Activated naive CD4-positive, alpha-beta T cell treated with anti-CD3 and anti-CD28 coated beads, Interleukin-2, amount 50 U/mL, for 24 hours (primary cell): ENCODE data around the gene CRYL1.

ENCODE experiments used
- H3K27ac Mint-ChIP-seq: one replicate; pipeline ENCODE4 v1.8.0; 2021; ENCODE audit warnings: mild to moderate bottlenecking, mixed read lengths
- H3K27me3 Mint-ChIP-seq: one replicate; pipeline ENCODE4 v1.8.0; 2021; ENCODE audit warnings: mixed read lengths
- H3K36me3 Mint-ChIP-seq: one replicate; pipeline ENCODE4 v1.8.0; 2021; ENCODE audit warnings: mixed read lengths
- H3K4me1 Mint-ChIP-seq: one replicate; pipeline ENCODE4 v1.8.0; 2021; ENCODE audit warnings: mixed read lengths
- H3K4me3 Mint-ChIP-seq: one replicate; pipeline ENCODE4 v1.8.0; 2021; ENCODE audit warnings: mild to moderate bottlenecking, mixed read lengths
- H3K9me3 Mint-ChIP-seq: one replicate; pipeline ENCODE4 v1.8.0; 2021; ENCODE audit warnings: mixed read lengths

Gene CRYL1

GRCh38 chr13:20525601-20526544 lies at the start of gene CRYL1:
CRYL1 (minus strand) TSS chr13:20525857; CDS start chr13:20525794, 63 bp downstream.
- no peaks in the 10 kb centered on the region for H3K9me3 Mint-ChIP-seq
- peaks cover 33% of the 10 kb centered on the region for H3K4me1 Mint-ChIP-seq
- peak within 1 kb of the TSS; percentile 82 for H3K27ac Mint-ChIP-seq
- peak within 1 kb of the TSS; percentile 89 for H3K4me3 Mint-ChIP-seq
- H3K36me3 Mint-ChIP-seq: no peaks in the 10 kb centered on the region
- no peaks in the 10 kb centered on the region for H3K27me3 Mint-ChIP-seq

- no peaks in the 10 kb centered on the region for H3K27me3 Mint-ChIP-seq
- peaks cover 9% of the 10 kb centered on the region for H3K4me1 Mint-ChIP-seq
- H3K4me3 Mint-ChIP-seq: no peak overlapping the region
- peaks cover 31% of the 10 kb centered on the region for H3K36me3 Mint-ChIP-seq
- no peak overlapping the region for H3K27ac Mint-ChIP-seq
- peaks cover 6% of the 10 kb centered on the region for H3K9me3 Mint-ChIP-seq
Observed at GRCh38 chr13:20573636-20574035, 48.0 kb upstream of the CRYL1 start.

GRCh38 chr13:20573186-20573585 lies 47.5 kb upstream of the CRYL1 start:
- Mint-ChIP-seq H3K4me1 (peaks cover 11% of the 10 kb centered on the region), H3K4me3 (no peak overlapping the region), H3K9me3 (peaks cover 6% of the 10 kb centered on the region), H3K27ac (no peak overlapping the region), H3K27me3 (no peaks in the 10 kb centered on the region), H3K36me3 (peaks cover 29% of the 10 kb centered on the region)

- Mint-ChIP-seq H3K27me3 (no peaks in the 10 kb centered on the region), H3K9me3 (no peaks in the 10 kb centered on the region), H3K4me1 (peaks cover 20% of the 10 kb centered on the region), H3K27ac (no peak overlapping the region), H3K36me3 (peaks cover 23% of the 10 kb centered on the region), H3K4me3 (no peak overlapping the region)
Observed at GRCh38 chr13:20571676-20572075, 46.0 kb upstream of the CRYL1 start.

- Mint-ChIP-seq H3K4me1 (peaks cover 25% of the 10 kb centered on the region), H3K9me3 (no peaks in the 10 kb centered on the region), H3K36me3 (peaks cover 11% of the 10 kb centered on the region), H3K27me3 (no peaks in the 10 kb centered on the region), H3K27ac (no peak overlapping the region), H3K4me3 (no peak overlapping the region)
Observed at GRCh38 chr13:20570517-20570916, 44.9 kb upstream of the CRYL1 start.

GRCh38 chr13:20567881-20568528 lies 42.3 kb upstream of the CRYL1 start:
- peak overlapping the region; percentile 85 for H3K27ac Mint-ChIP-seq
- peaks cover 8% of the 10 kb centered on the region for H3K36me3 Mint-ChIP-seq
- H3K9me3 Mint-ChIP-seq: peaks cover 10% of the 10 kb centered on the region
- H3K27me3 Mint-ChIP-seq: no peaks in the 10 kb centered on the region
- peaks cover 33% of the 10 kb centered on the region for H3K4me1 Mint-ChIP-seq
- peak overlapping the region; percentile 88 for H3K4me3 Mint-ChIP-seq

GRCh38 chr13:20566898-20567874 lies 41.5 kb upstream of the CRYL1 start, which contains the start of gene IFT88:
IFT88 (plus strand) TSS chr13:20567157; CDS start chr13:20574386, 7,229 bp downstream.
- peak within 1 kb of the TSS; percentile 87 for H3K27ac Mint-ChIP-seq
- peaks cover 7% of the 10 kb centered on the region for H3K36me3 Mint-ChIP-seq
- no peaks in the 10 kb centered on the region for H3K27me3 Mint-ChIP-seq
- peaks cover 29% of the 10 kb centered on the region for H3K4me1 Mint-ChIP-seq
- H3K4me3 Mint-ChIP-seq: peak within 1 kb of the TSS; percentile 88
- peaks cover 10% of the 10 kb centered on the region for H3K9me3 Mint-ChIP-seq

GRCh38 chr13:20566468-20566897 lies 40.8 kb upstream of the CRYL1 start:
- H3K4me3 Mint-ChIP-seq: peak overlapping the region; percentile 88
- H3K36me3 Mint-ChIP-seq: peaks cover 7% of the 10 kb centered on the region
- peaks cover 25% of the 10 kb centered on the region for H3K4me1 Mint-ChIP-seq
- no peaks in the 10 kb centered on the region for H3K27me3 Mint-ChIP-seq
- H3K27ac Mint-ChIP-seq: peak overlapping the region; percentile 87
- peaks cover 10% of the 10 kb centered on the region for H3K9me3 Mint-ChIP-seq

- Mint-ChIP-seq H3K4me3 (peak overlapping the region; percentile 26), H3K9me3 (peaks cover 10% of the 10 kb centered on the region), H3K27me3 (no peaks in the 10 kb centered on the region), H3K4me1 (peaks cover 25% of the 10 kb centered on the region), H3K27ac (peak overlapping the region; percentile 27), H3K36me3 (peaks cover 6% of the 10 kb centered on the region)
Observed at GRCh38 chr13:20565115-20565736, 39.6 kb upstream of the CRYL1 start.

GRCh38 chr13:20561741-20562140 lies 36.1 kb upstream of the CRYL1 start:
- peaks cover 10% of the 10 kb centered on the region for H3K9me3 Mint-ChIP-seq
- H3K27ac Mint-ChIP-seq: no peak overlapping the region
- H3K4me1 Mint-ChIP-seq: peaks cover 14% of the 10 kb centered on the region
- H3K4me3 Mint-ChIP-seq: no peak overlapping the region
- H3K27me3 Mint-ChIP-seq: no peaks in the 10 kb centered on the region
- H3K36me3 Mint-ChIP-seq: peaks cover 6% of the 10 kb centered on the region

- no peaks in the 10 kb centered on the region for H3K27me3 Mint-ChIP-seq
- H3K27ac Mint-ChIP-seq: no peak overlapping the region
- peaks cover 4% of the 10 kb centered on the region for H3K9me3 Mint-ChIP-seq
- H3K36me3 Mint-ChIP-seq: peaks cover 3% of the 10 kb centered on the region
- no peak overlapping the region for H3K4me3 Mint-ChIP-seq
- H3K4me1 Mint-ChIP-seq: peaks cover 3% of the 10 kb centered on the region
Observed at GRCh38 chr13:20559659-20560356, 34.2 kb upstream of the CRYL1 start.

- H3K4me3 Mint-ChIP-seq: no peak overlapping the region
- no peaks in the 10 kb centered on the region for H3K27me3 Mint-ChIP-seq
- no peaks in the 10 kb centered on the region for H3K9me3 Mint-ChIP-seq
- no peaks in the 10 kb centered on the region for H3K36me3 Mint-ChIP-seq
- no peaks in the 10 kb centered on the region for H3K4me1 Mint-ChIP-seq
- H3K27ac Mint-ChIP-seq: no peak overlapping the region
Observed at GRCh38 chr13:20558982-20559381, 33.3 kb upstream of the CRYL1 start.

GRCh38 chr13:20553311-20553710 lies 27.7 kb upstream of the CRYL1 start:
- no peak overlapping the region for H3K27ac Mint-ChIP-seq
- H3K4me1 Mint-ChIP-seq: no peaks in the 10 kb centered on the region
- H3K4me3 Mint-ChIP-seq: no peak overlapping the region
- H3K9me3 Mint-ChIP-seq: no peaks in the 10 kb centered on the region
- H3K27me3 Mint-ChIP-seq: no peaks in the 10 kb centered on the region
- no peaks in the 10 kb centered on the region for H3K36me3 Mint-ChIP-seq

- Mint-ChIP-seq H3K9me3 (no peaks in the 10 kb centered on the region), H3K36me3 (no peaks in the 10 kb centered on the region)
Observed at GRCh38 chr13:20550799-20551198, 25.1 kb upstream of the CRYL1 start.

More at GRCh38 chr13:20550799-20551198, 25.1 kb upstream of the CRYL1 start:
- peaks cover 9% of the 10 kb centered on the region for H3K4me1 Mint-ChIP-seq
- no peak overlapping the region for H3K4me3 Mint-ChIP-seq
- no peaks in the 10 kb centered on the region for H3K27me3 Mint-ChIP-seq
- no peak overlapping the region for H3K27ac Mint-ChIP-seq
